ENCODE results near the gene ARL14EP. TPM values are rescaled to one million over a fixed set of nuclear protein-coding genes. Genes with fewer than 3 reads are reported as not detected.

The ARL14EP gene
- total and polyA plus RNA-seq, 4 donors, result 19.0 to 23.7 (median 20.2) TPM

GRCh38 chr11:30317030-30317429 is 5.9 kb upstream of the ARL14EP start:
- DNase-seq (no peak), ATAC-seq (ENCODE audit: low FRiP score) (no peak)
- Histone ChIP-seq H3K27ac (ENCODE audit: low read depth in 1 of 2, low read length in 2 of 2) (no peak overlapping the region), H3K4me3 (ENCODE audit: low read length in 2 of 2) (no peak overlapping the region), H3K36me3 (ENCODE audit: control insufficient read depth in 1 of 2, insufficient read depth in 2 of 2, low read length in 1 of 2) (no peaks in the 10 kb centered on the region), H3K4me1 (ENCODE audit: control insufficient read depth in 1 of 2, insufficient read depth in 2 of 2, low read length in 2 of 2) (no peaks in the 10 kb centered on the region), H3K9me3 (ENCODE audit: control insufficient read depth, low read length) (no peaks in the 10 kb centered on the region), H3K27me3 (ENCODE audit: control insufficient read depth in 1 of 2, insufficient read depth in 2 of 2, low read length in 1 of 2) (no peaks in the 10 kb centered on the region)
- WGBS, 2 donors, result 19 to 27% methylated on average over 2 of the region's 2 CpGs
- intact Hi-C loops (cut with DNase I), result no loop called here

GRCh38 chr11:30321321-30321720 is 1.6 kb upstream of the ARL14EP start:
- WGBS, 2 donors, result 95 to 97% methylated on average over 4 of the region's 4 CpGs
- DNase-seq (no peak), ATAC-seq (ENCODE audit: low FRiP score) (no peak)
- intact Hi-C loops (cut with DNase I), result no loop called here
- Histone ChIP-seq H3K27me3 (ENCODE audit: control insufficient read depth in 1 of 2, insufficient read depth in 2 of 2, low read length in 1 of 2) (no peaks in the 10 kb centered on the region), H3K4me1 (ENCODE audit: control insufficient read depth in 1 of 2, insufficient read depth in 2 of 2, low read length in 2 of 2) (peaks cover 0 to 3% of the 10 kb centered on the region in 2 donors), H3K9me3 (ENCODE audit: control insufficient read depth, low read length) (no peaks in the 10 kb centered on the region), H3K27ac (ENCODE audit: low read depth in 1 of 2, low read length in 2 of 2) (no peak overlapping the region), H3K4me3 (ENCODE audit: low read length in 2 of 2) (no peak overlapping the region), H3K36me3 (ENCODE audit: control insufficient read depth in 1 of 2, insufficient read depth in 2 of 2, low read length in 1 of 2) (no peaks in the 10 kb centered on the region)

GRCh38 chr11:30322191-30322590 is 713 bp upstream of the ARL14EP start:
- WGBS, 2 donors, result 73 to 80% methylated on average over 6 of the region's 6 CpGs

DNA sequence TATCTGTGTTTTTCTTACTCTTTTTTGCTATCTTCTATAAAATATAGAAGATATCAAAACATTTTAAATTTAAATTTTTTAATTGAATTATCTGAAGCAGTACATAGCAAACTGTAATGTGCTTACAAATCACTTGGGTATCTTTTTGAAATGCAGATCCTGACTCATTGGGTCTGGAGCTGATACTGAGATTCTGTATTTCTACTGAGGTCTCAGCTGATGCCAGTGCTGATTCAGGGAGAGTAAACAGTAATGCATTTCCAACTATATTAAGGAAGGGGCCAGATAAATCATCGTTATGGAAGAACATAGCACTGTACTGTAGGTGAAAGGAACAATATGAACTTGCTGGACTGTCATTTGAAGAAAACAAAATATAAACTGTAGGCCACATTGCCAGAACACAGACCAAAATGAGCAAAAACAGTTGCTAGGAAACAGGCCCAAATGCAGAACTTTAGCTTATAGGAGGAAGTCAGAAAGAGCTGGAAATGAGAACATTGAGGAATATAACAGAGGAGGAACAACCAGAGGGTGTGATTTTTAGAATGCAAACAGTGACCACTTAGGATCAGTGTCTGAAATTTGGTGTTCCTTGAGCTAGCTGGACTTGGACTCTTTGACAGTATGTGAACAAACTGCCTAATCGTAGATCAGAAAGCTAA is 3.3 kb downstream of the ARL14EP start:
- H3K9me3 ChIP-seq (ENCODE audit: control insufficient read depth, low read length), result no peaks in the 10 kb centered on the region
- H3K27me3 ChIP-seq (ENCODE audit: control insufficient read depth in 1 of 2, insufficient read depth in 2 of 2, low read length in 1 of 2), result no peaks in the 10 kb centered on the region
- 56 to 74% methylated on average over 2 of the region's 2 CpGs for WGBS, 2 donors
- H3K27ac ChIP-seq (ENCODE audit: low read depth in 1 of 2, low read length in 2 of 2), result no peak overlapping the region
- no peaks in the 10 kb centered on the region for H3K36me3 ChIP-seq (ENCODE audit: control insufficient read depth in 1 of 2, insufficient read depth in 2 of 2, low read length in 1 of 2)
- intact Hi-C loops (cut with DNase I), result no loop called here
- no peak for DNase-seq
- no peak for ATAC-seq (ENCODE audit: low FRiP score)
- no peak overlapping the region for H3K4me3 ChIP-seq (ENCODE audit: low read length in 2 of 2)
- peaks cover 0 to 3% of the 10 kb centered on the region in 2 donors for H3K4me1 ChIP-seq (ENCODE audit: control insufficient read depth in 1 of 2, insufficient read depth in 2 of 2, low read length in 2 of 2)

More at GRCh38 chr11:30322191-30322590, 713 bp upstream of the ARL14EP start:
- no peaks in the 10 kb centered on the region for H3K36me3 ChIP-seq (ENCODE audit: control insufficient read depth in 1 of 2, insufficient read depth in 2 of 2, low read length in 1 of 2)
- intact Hi-C loops (cut with DNase I), result no loop called here
- no peaks in the 10 kb centered on the region for H3K27me3 ChIP-seq (ENCODE audit: control insufficient read depth in 1 of 2, insufficient read depth in 2 of 2, low read length in 1 of 2)
- H3K4me3 ChIP-seq (ENCODE audit: low read length in 2 of 2), result no peak overlapping the region
- H3K4me1 ChIP-seq (ENCODE audit: control insufficient read depth in 1 of 2, insufficient read depth in 2 of 2, low read length in 2 of 2), result peaks cover 0 to 3% of the 10 kb centered on the region in 2 donors
- H3K27ac ChIP-seq (ENCODE audit: low read depth in 1 of 2, low read length in 2 of 2), result no peak overlapping the region
- no peaks in the 10 kb centered on the region for H3K9me3 ChIP-seq (ENCODE audit: control insufficient read depth, low read length)
- no peak for ATAC-seq (ENCODE audit: low FRiP score)
- no peak for DNase-seq

DNA sequence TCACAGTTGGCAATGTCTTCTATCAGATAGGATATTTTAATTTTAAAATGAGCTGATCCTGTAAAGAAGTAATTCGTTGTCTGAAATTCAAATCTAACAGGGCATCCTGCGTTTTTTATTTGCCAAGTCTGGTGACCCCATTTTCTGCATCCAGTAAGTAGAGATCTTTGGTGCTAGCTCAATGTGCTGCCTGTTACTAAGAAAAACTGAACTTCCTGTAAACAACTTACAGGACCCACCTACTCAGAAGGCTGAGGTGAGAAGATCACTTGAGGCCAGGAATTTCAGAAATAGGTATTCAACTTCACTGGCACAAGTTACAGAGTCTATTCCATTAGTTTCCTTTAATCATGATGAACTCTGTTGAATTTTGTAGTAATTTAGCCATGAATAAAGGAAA is 4.0 kb downstream of the ARL14EP start:
- intact Hi-C loops (cut with DNase I), result no loop called here
- ATAC-seq (ENCODE audit: low FRiP score), result no peak

DNA sequence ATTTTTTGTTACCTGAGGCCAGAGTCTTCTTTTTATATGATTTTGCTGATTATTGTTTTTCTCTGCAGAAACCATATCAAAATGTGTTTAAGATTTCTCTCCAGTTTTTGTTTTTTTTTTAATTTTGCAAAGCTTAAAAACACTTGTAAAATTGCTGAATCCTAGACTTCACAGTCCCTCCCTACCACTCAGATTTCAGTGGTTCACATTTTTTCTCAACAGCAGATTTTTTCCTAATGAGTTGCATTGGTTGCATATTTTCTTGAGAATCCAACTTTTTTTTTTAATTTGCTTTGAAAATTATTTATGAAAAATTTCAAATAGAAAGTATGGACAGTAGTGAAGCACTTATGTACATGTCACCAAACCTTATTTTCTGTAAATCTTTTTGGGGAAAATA is 5.8 kb downstream of the ARL14EP start:
- intact Hi-C loops (cut with DNase I), result no loop called here
- peaks cover 0 to 3% of the 10 kb centered on the region in 2 donors for H3K4me1 ChIP-seq (ENCODE audit: control insufficient read depth in 1 of 2, insufficient read depth in 2 of 2, low read length in 2 of 2)
- no peak overlapping the region for H3K4me3 ChIP-seq (ENCODE audit: low read length in 2 of 2)
- H3K36me3 ChIP-seq (ENCODE audit: control insufficient read depth in 1 of 2, insufficient read depth in 2 of 2, low read length in 1 of 2), result peaks cover 0 to under 1% of the 10 kb centered on the region in 2 donors
- H3K9me3 ChIP-seq (ENCODE audit: control insufficient read depth, low read length), result no peaks in the 10 kb centered on the region
- no peaks in the 10 kb centered on the region for H3K27me3 ChIP-seq (ENCODE audit: control insufficient read depth in 1 of 2, insufficient read depth in 2 of 2, low read length in 1 of 2)
- H3K27ac ChIP-seq (ENCODE audit: low read depth in 1 of 2, low read length in 2 of 2), result no peak overlapping the region
- ATAC-seq (ENCODE audit: low FRiP score) (no peak), DNase-seq (no peak)

More for the DNA sequence above, 4.0 kb downstream of the ARL14EP start:
- no peak overlapping the region for H3K4me3 ChIP-seq (ENCODE audit: low read length in 2 of 2)
- no peaks in the 10 kb centered on the region for H3K9me3 ChIP-seq (ENCODE audit: control insufficient read depth, low read length)
- no peaks in the 10 kb centered on the region for H3K27me3 ChIP-seq (ENCODE audit: control insufficient read depth in 1 of 2, insufficient read depth in 2 of 2, low read length in 1 of 2)
- peaks cover 0 to 3% of the 10 kb centered on the region in 2 donors for H3K4me1 ChIP-seq (ENCODE audit: control insufficient read depth in 1 of 2, insufficient read depth in 2 of 2, low read length in 2 of 2)
- 89 to 94% methylated on average over 2 of the region's 2 CpGs for WGBS, 2 donors
- no peak for DNase-seq
- no peak overlapping the region for H3K27ac ChIP-seq (ENCODE audit: low read depth in 1 of 2, low read length in 2 of 2)
- no peaks in the 10 kb centered on the region for H3K36me3 ChIP-seq (ENCODE audit: control insufficient read depth in 1 of 2, insufficient read depth in 2 of 2, low read length in 1 of 2)

GRCh38 chr11:30329150-30329940 is 6.4 kb downstream of the ARL14EP start:
- Histone ChIP-seq H3K4me1 (ENCODE audit: control insufficient read depth in 1 of 2, insufficient read depth in 2 of 2, low read length in 2 of 2) (peaks cover 0 to 3% of the 10 kb centered on the region in 2 donors), H3K27me3 (ENCODE audit: control insufficient read depth in 1 of 2, insufficient read depth in 2 of 2, low read length in 1 of 2) (no peaks in the 10 kb centered on the region), H3K36me3 (ENCODE audit: control insufficient read depth in 1 of 2, insufficient read depth in 2 of 2, low read length in 1 of 2) (peaks cover 0 to 4% of the 10 kb centered on the region in 2 donors), H3K27ac (ENCODE audit: low read depth in 1 of 2, low read length in 2 of 2) (no peak overlapping the region), H3K4me3 (ENCODE audit: low read length in 2 of 2) (no peak overlapping the region), H3K9me3 (ENCODE audit: control insufficient read depth, low read length) (no peaks in the 10 kb centered on the region)
- DNase-seq (no peak), ATAC-seq (ENCODE audit: low FRiP score) (no peak)
- intact Hi-C loops (cut with DNase I), result no loop called here
- WGBS, 2 donors, result 80 to 84% methylated on average over 4 of the region's 4 CpGs

GRCh38 chr11:30333405-30333804 is 10.5 kb downstream of the ARL14EP start:
- DNase-seq, result no peak
- WGBS, 2 donors, result 72 to 77% methylated on average over 3 of the region's 3 CpGs
- no peaks in the 10 kb centered on the region for H3K4me1 ChIP-seq (ENCODE audit: control insufficient read depth in 1 of 2, insufficient read depth in 2 of 2, low read length in 2 of 2)
- ATAC-seq (ENCODE audit: low FRiP score), result no peak
- no peak overlapping the region for H3K27ac ChIP-seq (ENCODE audit: low read depth in 1 of 2, low read length in 2 of 2)
- no peaks in the 10 kb centered on the region for H3K9me3 ChIP-seq (ENCODE audit: control insufficient read depth, low read length)
- no peak overlapping the region for H3K4me3 ChIP-seq (ENCODE audit: low read length in 2 of 2)
- peaks cover 4 to 8% of the 10 kb centered on the region in 2 donors for H3K36me3 ChIP-seq (ENCODE audit: control insufficient read depth in 1 of 2, insufficient read depth in 2 of 2, low read length in 1 of 2)
- intact Hi-C loops (cut with DNase I), result no loop called here
- no peaks in the 10 kb centered on the region for H3K27me3 ChIP-seq (ENCODE audit: control insufficient read depth in 1 of 2, insufficient read depth in 2 of 2, low read length in 1 of 2)

DNA sequence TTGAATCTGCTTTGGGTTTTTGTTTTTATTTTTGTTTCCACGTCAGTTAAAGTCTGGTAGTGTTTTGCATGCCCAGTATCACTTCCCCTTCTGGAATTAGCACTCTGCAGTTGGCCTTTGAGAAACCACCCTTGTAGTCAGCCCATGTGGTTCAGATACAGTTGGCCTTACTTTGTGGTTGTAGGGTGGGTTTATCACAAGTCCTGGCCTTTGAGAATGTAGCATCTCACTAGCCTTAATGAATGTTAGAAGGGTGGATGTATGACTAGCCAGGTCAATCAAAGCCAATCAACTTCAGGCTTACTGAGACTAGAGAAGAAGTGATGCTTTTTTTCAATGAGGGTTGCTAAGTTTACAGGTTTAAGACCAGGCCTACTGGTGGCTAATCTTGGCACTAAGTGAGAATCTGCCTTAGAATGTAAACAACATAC is 19.8 kb downstream of the ARL14EP start:
- H3K9me3 ChIP-seq (ENCODE audit: control insufficient read depth, low read length), result no peaks in the 10 kb centered on the region
- H3K27ac ChIP-seq (ENCODE audit: low read depth in 1 of 2, low read length in 2 of 2), result no peak overlapping the region
- no peak overlapping the region for H3K4me3 ChIP-seq (ENCODE audit: low read length in 2 of 2)
- no peaks in the 10 kb centered on the region for H3K27me3 ChIP-seq (ENCODE audit: control insufficient read depth in 1 of 2, insufficient read depth in 2 of 2, low read length in 1 of 2)
- no peaks in the 10 kb centered on the region for H3K4me1 ChIP-seq (ENCODE audit: control insufficient read depth in 1 of 2, insufficient read depth in 2 of 2, low read length in 2 of 2)
- ATAC-seq (ENCODE audit: low FRiP score) (no peak), DNase-seq (no peak)
- no peaks in the 10 kb centered on the region for H3K36me3 ChIP-seq (ENCODE audit: control insufficient read depth in 1 of 2, insufficient read depth in 2 of 2, low read length in 1 of 2)
- intact Hi-C loops (cut with DNase I), result loop anchor here (2.0 to 10.0 kb wide), 2 partner anchors 252 to 516 kb away; no protein-coding TSS in a partner anchor
- WGBS, 2 donors, result 72 to 73% methylated on average over 1 of the region's 1 CpG
